ENCODE data around the gene HDAC11. TPM values are rescaled to one million over a fixed set of nuclear protein-coding genes. Genes with fewer than 3 reads are reported as not detected.
A peak's percentile ranks its signal among the peaks of the same experiment; 100 is the strongest.

Gene HDAC11
- total and polyA plus RNA-seq, 4 donors, result 2.5 to 9.0 (median 3.2) TPM

DNA sequence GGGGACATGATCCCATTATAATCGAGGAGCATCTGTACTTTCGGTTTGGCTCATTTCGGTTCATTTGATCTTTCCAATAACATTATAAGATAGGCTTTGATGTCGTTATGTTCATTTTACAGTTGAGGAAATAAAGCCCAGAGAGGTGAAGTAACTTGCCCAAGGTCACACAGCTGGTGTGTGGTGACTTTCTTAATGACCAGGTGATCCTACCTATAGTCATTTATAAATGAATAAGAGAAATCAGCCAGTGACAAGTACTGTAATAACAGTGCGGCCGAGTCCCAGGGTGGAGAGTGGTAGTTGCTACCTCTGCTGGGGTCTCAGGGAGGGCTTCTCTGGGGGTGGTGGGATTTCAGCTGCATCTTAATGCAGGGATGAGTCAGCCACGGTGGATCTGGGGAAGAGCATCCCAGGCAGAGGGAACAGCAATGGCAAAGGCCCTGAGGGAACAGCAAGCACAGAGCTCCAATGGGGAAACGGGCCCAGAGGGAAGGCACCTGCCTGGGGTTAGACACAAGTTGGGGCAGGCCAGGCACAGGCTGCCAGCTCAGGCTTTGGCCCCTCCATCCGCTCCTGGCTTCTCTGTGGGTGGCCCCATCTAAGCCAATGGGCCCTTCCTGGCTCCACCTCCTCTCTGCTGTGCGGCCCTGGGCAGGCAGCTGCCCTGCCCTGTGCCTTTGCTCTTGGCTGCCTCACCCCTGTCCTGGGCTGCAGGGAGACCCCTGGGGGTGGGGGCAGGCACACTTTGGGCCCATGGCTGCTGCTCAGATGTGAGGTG is 67.7 kb downstream of the HDAC11 start:
- no peak overlapping the region for H3K9ac ChIP-seq (ENCODE audit: low read depth in 1 of 2, low read length in 2 of 2)
- whole genome bisulfite sequencing, result 83% methylated on average over 10 of the region's 10 CpGs
- TF ChIP-seq YY1 (IDR thresholded peaks at IDR 0.05) (no peak), NR2F2 (IDR thresholded peaks at IDR 0.05) (no peak), SP1 (IDR thresholded peaks at IDR 0.05) (no peak), HNF4G (IDR thresholded peaks at IDR 0.05) (no peak), JUND (IDR thresholded peaks at IDR 0.05) (no peak), HNF4A (conservative IDR thresholded peaks at IDR 0.05) (no peak)
- TF ChIP-seq, protein P1, sequence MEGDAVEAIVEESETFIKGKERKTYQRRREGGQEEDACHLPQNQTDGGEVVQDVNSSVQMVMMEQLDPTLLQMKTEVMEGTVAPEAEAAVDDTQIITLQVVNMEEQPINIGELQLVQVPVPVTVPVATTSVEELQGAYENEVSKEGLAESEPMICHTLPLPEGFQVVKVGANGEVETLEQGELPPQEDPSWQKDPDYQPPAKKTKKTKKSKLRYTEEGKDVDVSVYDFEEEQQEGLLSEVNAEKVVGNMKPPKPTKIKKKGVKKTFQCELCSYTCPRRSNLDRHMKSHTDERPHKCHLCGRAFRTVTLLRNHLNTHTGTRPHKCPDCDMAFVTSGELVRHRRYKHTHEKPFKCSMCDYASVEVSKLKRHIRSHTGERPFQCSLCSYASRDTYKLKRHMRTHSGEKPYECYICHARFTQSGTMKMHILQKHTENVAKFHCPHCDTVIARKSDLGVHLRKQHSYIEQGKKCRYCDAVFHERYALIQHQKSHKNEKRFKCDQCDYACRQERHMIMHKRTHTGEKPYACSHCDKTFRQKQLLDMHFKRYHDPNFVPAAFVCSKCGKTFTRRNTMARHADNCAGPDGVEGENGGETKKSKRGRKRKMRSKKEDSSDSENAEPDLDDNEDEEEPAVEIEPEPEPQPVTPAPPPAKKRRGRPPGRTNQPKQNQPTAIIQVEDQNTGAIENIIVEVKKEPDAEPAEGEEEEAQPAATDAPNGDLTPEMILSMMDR (IDR thresholded peaks at IDR 0.05; ENCODE audit: low read depth, low read length, missing input control), result no peak
- TF ChIP-seq, protein P2, sequence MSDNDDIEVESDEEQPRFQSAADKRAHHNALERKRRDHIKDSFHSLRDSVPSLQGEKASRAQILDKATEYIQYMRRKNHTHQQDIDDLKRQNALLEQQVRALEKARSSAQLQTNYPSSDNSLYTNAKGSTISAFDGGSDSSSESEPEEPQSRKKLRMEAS (IDR thresholded peaks at IDR 0.05), result no peak

DNA sequence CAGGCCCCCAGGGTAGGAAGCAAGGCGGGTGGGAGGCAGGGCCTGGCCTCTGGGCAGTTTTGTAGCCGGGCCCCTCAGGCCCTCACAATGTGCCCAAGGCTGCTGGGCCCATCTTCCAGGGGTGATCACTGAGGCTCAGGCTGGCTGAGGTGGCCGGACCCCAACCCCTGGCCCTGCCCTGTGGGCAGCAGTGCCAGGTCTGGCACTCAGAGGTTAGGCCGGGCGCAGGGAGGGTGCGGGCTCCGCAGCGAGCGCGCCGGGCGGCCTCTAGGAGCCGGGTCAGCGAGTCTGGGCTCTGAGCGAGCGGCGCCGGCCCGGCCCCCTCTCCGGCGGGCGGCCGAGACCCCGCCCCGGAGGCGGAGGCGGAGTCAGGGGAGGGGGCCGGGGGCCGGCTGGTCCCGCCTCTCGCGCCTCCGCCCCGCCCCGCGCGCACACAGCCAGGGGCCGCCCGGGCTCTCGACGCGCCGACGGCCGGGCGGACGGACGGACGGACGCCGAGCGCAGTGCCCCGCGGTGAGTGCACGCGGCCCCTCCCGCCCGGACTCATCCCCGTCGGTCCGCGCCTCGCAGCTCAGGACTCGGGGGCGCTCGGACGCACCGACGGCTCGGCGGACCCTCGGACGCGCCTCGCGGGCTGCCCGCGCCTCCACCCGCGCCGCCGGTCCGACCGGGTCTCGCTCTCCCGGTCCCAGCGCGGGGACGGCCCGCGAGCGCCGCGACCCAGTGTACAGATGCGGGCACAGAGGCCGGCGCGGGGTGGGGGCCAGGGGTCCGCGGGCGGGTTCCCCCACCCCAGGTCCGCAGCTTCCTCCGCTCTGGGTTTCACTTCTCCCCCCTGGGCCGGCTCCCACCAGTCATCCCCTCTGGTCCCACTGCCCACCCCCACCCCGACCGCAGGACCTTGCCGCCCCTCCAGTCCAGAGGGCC is 68.9 kb downstream of the HDAC11 start, which contains the start of gene FBLN2:
Gene FBLN2 (plus strand): TSS at position 430 of the 927 bp plus-strand sequence. CDS start 21,231 bp downstream, outside the sequence.
- H3K4me3 ChIP-seq (ENCODE audit: low read depth in 1 of 3, low read length in 3 of 3), result peak within 1 kb of the TSS in 1 of 3 donors; percentile 7

More for the DNA sequence above, 67.7 kb downstream of the HDAC11 start:
- DNase-seq (ENCODE audit: low spot score), result no peak
- Histone ChIP-seq H3K36me3 (ENCODE audit: control insufficient read depth in 4 of 4, insufficient read depth in 3 of 4, low read depth in 1 of 4, low read length in 3 of 4) (no peaks in the 10 kb centered on the region), H3K9me3 (ENCODE audit: control insufficient read depth in 4 of 4, low read length in 3 of 4) (no peaks in the 10 kb centered on the region), H3K27ac (ENCODE audit: low read depth in 1 of 2, low read length in 2 of 2) (no peak overlapping the region), H3K4me1 (ENCODE audit: control insufficient read depth in 4 of 4, insufficient read depth in 4 of 4, low read length in 3 of 4) (peaks cover 0 to 2% (median under 1%) of the 10 kb centered on the region in 4 donors), H3K27me3 (ENCODE audit: control insufficient read depth in 4 of 4, insufficient read depth in 4 of 4, low read length in 3 of 4) (peaks cover 0 to 16% (median 6%) of the 10 kb centered on the region in 4 donors), H3K4me3 (ENCODE audit: low read depth in 1 of 3, low read length in 3 of 3) (no peak overlapping the region)

More for the DNA sequence above, 68.9 kb downstream of the HDAC11 start, which contains the start of gene FBLN2:
- H3K27ac ChIP-seq (ENCODE audit: low read depth in 1 of 2, low read length in 2 of 2), result no peak within 1 kb of the TSS
- WGBS, result 11% methylated on average over 107 of the region's 107 CpGs
- peaks cover 0 to 2% (median under 1%) of the 10 kb centered on the region in 4 donors for H3K4me1 ChIP-seq (ENCODE audit: control insufficient read depth in 4 of 4, insufficient read depth in 4 of 4, low read length in 3 of 4)
- no peaks in the 10 kb centered on the region for H3K9me3 ChIP-seq (ENCODE audit: control insufficient read depth in 4 of 4, low read length in 3 of 4)
- no peak for DNase-seq (ENCODE audit: low spot score)
- no peak within 1 kb of the TSS for H3K9ac ChIP-seq (ENCODE audit: low read depth in 1 of 2, low read length in 2 of 2)
- H3K36me3 ChIP-seq (ENCODE audit: control insufficient read depth in 4 of 4, insufficient read depth in 3 of 4, low read depth in 1 of 4, low read length in 3 of 4), result no peaks in the 10 kb centered on the region
- peaks cover 2 to 11% (median 6%) of the 10 kb centered on the region in 4 donors for H3K27me3 ChIP-seq (ENCODE audit: control insufficient read depth in 4 of 4, insufficient read depth in 4 of 4, low read length in 3 of 4)
- TF ChIP-seq, protein P3, sequence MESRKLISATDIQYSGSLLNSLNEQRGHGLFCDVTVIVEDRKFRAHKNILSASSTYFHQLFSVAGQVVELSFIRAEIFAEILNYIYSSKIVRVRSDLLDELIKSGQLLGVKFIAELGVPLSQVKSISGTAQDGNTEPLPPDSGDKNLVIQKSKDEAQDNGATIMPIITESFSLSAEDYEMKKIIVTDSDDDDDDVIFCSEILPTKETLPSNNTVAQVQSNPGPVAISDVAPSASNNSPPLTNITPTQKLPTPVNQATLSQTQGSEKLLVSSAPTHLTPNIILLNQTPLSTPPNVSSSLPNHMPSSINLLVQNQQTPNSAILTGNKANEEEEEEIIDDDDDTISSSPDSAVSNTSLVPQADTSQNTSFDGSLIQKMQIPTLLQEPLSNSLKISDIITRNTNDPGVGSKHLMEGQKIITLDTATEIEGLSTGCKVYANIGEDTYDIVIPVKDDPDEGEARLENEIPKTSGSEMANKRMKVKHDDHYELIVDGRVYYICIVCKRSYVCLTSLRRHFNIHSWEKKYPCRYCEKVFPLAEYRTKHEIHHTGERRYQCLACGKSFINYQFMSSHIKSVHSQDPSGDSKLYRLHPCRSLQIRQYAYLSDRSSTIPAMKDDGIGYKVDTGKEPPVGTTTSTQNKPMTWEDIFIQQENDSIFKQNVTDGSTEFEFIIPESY (IDR thresholded peaks at IDR 0.05), result no peak
- TF ChIP-seq FOXA1 (IDR thresholded peaks at IDR 0.05) (no peak), JUND (IDR thresholded peaks at IDR 0.05) (no peak), HNF4A (conservative IDR thresholded peaks at IDR 0.05) (no peak)
